HEK293 (cell line): ENCODE measurements around the gene DBF4B.

ENCODE experiments used
- BCL11A ChIP-seq: fragments of 450-650 bp; formaldehyde crosslinking; IDR thresholded peaks from 2 replicates; pipeline ENCODE4 v1.5.1; 2016; ENCODE audit warnings: low read depth, missing biosample characterization, missing genetic modification characterization
- IKZF3 ChIP-seq: fragments of 450-650 bp; IDR thresholded peaks from 2 replicates; pipeline ENCODE4 v1.5.0; 2018; ENCODE audit warnings: missing biosample characterization, mild to moderate bottlenecking, missing genetic modification characterization, moderate library complexity
- ZNF148 ChIP-seq: fragments of 450-650 bp; formaldehyde crosslinking; IDR thresholded peaks from 2 replicates; pipeline ENCODE4 v1.5.0; 2017; ENCODE audit warnings: missing biosample characterization, missing genetic modification characterization, borderline replicate concordance
- TF ChIP-seq, protein P1 (sequence below): fragments of 450-650 bp; IDR thresholded peaks from 2 replicates; pipeline ENCODE4 v1.5.1; 2018; ENCODE audit warnings: missing biosample characterization, missing genetic modification characterization

GRCh38 chr17:44664867-44665266, 43.6 kb upstream of the DBF4B start:
- no peak for TF ChIP-seq BCL11A (tag by site-specific recombination)
- TF ChIP-seq, protein P1, sequence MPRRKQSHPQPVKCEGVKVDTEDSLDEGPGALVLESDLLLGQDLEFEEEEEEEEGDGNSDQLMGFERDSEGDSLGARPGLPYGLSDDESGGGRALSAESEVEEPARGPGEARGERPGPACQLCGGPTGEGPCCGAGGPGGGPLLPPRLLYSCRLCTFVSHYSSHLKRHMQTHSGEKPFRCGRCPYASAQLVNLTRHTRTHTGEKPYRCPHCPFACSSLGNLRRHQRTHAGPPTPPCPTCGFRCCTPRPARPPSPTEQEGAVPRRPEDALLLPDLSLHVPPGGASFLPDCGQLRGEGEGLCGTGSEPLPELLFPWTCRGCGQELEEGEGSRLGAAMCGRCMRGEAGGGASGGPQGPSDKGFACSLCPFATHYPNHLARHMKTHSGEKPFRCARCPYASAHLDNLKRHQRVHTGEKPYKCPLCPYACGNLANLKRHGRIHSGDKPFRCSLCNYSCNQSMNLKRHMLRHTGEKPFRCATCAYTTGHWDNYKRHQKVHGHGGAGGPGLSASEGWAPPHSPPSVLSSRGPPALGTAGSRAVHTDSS: no peak
- no peak for TF ChIP-seq ZNF148 (tag by site-specific recombination)
- TF ChIP-seq IKZF3 (tag by site-specific recombination): no peak
